ENCODE data around the gene ARRB2. TPM values are rescaled to one million over a fixed set of nuclear protein-coding genes. Genes with fewer than 3 reads are reported as not detected.

The ARRB2 gene
- total RNA-seq, 1 experiment from 2014 or later = 45.1 TPM

DNA sequence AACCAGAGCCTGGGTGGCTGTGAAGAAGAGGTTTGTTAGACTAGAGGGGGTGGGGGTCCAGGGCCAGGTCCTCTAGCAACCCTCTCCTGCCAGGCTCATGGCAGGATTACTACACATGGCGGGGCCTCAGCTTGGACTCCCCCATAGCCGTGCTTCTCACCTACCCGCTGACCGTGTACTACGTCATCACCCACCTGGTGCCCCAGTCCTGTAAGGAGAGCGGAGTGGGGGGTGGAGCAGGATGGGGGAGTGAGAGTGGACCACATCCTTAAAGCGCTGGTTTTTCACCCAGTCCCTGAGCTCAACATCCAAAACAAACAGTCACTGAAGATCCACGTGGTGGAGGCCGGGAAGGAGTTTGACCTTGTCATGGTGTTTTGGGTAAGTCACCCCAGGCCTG lies 33.5 kb downstream of the ARRB2 start:
- DNase-seq (ENCODE audit: low spot score) = no peak
- in situ Hi-C loops (cut with HindIII; ENCODE audit: low sequenced_read_pairs) = no loop called here

DNA sequence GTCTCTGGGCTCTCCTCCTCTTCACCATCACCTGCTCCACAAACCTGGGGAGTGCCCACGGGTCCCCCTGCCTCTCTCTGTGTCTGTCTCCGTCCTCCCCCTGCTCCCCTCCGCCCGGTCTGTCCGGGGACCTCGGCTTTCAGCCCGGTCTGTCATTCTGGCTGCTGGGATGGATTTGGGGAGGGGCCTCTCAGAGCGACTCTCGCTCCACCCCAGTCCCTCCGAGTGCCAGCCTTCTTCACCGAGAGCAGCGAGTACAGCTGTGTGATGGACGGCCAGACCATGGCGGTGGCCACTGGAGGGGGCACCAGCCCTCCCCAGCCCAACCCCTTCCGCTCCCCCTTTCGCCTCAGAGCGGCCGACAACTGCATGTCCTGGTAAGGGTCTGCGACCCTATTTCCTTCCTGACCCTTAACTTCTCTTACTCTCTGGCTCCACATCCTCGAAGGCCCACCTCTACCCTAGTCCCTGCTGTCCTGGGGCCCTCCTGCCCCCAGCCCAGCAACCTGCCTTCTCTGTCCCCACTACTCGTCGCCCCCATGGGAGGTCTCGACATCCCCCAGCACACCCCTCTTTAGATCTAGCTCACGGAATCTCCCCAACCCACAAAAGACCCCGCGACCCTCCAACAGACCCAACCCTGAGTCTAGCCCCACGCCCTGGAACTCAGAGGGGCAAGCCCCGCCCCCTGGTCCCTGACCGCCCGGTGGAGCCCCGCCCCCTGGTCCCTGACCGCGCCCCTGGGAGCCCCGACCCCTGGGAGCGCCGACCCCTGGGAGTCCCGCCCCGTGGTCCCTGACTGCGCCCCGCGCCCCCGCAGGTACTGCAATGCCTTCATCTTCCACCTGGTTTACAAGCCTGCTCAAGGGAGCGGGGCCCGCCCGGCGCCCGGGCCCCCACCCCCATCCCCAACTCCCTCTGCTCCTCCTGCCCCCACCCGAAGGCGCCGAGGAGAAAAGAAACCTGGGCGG lies 34.9 kb downstream of the ARRB2 start:
- in situ Hi-C loops (cut with HindIII; ENCODE audit: low sequenced_read_pairs) = no loop called here
- no peak for DNase-seq (ENCODE audit: low spot score)

DNA sequence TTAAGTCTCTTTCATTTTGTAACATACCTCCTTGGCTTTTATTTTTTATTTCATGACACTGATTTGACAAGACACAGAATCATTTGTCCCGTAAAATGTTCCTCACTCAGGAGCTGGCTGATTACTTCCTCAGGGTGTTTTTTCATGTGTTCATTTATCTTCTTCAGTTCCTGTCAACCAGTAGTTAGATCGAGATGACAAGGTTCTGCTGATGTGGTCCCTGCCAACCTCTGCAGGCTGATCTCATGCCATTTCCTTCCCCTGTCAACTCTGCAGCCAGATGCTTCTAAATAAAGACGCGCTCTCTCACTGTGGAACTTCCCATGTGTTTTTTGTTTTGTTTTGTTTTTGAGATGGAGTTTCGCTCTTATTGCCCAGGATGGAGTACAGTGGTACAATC lies 37.4 kb downstream of the ARRB2 start:
- DNase-seq (ENCODE audit: low spot score) = no peak
- in situ Hi-C loops (cut with HindIII; ENCODE audit: low sequenced_read_pairs) = no loop called here

DNA sequence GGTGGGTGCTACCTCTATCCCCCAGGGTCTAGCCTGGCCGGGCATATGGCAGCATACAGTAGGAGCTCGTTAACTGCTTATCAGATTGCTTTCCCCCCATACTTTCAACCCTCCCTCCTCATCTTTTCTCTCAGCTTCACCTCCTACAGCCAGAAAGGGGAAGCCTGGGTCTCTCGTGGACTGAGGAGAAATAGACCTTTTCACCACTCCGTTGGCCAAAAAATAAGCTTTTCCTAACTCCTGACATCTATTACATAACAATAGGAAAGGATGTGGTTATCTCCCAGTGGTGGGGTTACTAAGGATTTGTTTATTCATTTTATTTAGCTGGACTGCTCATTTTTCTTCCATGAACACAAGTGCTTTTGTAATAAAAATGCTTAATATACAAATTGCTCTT lies 38.3 kb downstream of the ARRB2 start:
- in situ Hi-C loops (cut with HindIII; ENCODE audit: low sequenced_read_pairs) = no loop called here
- DNase-seq (ENCODE audit: low spot score) = no peak

DNA sequence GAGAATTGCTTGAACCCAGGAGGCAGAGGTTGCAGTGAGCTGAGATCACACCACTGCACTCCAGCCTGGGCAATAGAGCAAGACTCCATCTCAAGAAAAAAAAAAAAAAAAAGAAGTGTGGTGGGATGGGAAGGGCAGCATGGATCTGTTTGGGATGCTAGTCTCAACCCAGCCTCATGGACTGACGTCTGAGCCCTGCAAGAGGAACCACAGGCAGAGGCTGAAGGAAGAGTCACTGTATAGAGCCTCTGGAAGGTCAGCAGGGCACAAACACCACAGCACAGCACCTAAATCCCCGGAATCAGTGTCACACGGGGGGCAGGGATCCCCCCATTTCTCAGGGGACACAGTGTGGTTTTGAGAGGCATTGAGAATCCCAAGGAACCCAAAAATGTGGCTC lies 40.2 kb downstream of the ARRB2 start:
- in situ Hi-C loops (cut with HindIII; ENCODE audit: low sequenced_read_pairs) = no loop called here
- no peak for DNase-seq (ENCODE audit: low spot score)

DNA sequence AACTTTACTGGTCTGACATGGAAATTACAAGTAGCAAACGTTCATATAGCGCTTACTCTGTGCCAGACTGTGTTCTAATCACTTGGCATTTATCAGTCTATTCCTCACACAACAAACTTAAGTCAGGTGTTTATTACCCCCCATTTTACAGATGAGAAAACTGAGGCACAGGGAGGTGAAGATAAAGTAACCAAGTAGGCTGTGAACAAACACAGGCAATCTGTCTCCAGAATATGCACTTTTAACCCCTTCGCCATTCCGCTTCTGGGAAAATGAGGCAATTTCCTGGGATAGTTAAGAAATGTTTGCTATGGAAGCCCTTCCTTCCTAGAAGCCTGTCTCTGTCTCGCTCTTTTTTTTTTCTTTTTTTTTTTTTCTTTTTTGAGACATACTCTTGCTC lies 41.5 kb downstream of the ARRB2 start:
- in situ Hi-C loops (cut with HindIII; ENCODE audit: low sequenced_read_pairs) = no loop called here
- DNase-seq (ENCODE audit: low spot score) = no peak

DNA sequence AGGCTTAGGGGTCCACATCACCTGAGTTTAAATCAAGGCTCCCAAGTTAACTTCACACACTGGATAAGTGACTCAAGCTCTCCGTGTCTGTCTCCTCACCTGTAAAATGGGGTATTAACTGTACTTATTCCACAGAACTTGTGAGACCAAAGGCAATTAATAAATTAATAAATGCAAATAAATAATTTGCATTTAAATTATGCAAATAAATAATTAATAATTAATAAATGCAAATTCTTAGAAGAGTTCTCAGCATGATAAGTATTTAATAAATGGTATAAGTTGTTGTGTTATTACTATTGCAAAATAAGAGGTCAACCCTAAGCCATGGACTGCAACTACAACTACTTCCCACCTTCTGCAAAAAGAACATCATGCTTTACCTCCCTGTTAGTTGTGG lies 43.0 kb downstream of the ARRB2 start:
- DNase-seq (ENCODE audit: low spot score) = no peak
- in situ Hi-C loops (cut with HindIII; ENCODE audit: low sequenced_read_pairs) = no loop called here

DNA sequence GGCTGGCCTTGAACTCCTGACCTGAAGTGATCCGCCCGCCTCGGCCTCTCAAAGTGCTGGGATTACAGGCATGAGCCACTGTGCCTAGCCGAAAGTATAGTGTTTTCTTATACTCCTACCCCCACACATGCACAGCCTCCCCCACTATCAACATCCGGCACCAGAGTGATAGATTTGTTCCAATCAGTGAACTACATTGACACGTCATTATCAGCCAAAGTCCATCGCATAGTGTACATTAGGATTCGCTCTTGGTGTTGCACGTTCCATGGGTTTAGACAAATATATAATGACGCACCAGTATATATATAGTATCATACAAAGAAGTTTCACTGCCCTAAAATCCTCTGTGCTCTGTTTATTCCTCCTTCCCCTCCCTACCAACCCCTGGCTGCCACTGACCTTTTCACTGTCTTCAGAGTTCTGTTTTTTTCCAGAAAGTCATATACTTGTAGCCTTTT lies 49.4 kb downstream of the ARRB2 start:
- DNase-seq (ENCODE audit: low spot score) = no peak
- in situ Hi-C loops (cut with HindIII; ENCODE audit: low sequenced_read_pairs) = no loop called here

DNA sequence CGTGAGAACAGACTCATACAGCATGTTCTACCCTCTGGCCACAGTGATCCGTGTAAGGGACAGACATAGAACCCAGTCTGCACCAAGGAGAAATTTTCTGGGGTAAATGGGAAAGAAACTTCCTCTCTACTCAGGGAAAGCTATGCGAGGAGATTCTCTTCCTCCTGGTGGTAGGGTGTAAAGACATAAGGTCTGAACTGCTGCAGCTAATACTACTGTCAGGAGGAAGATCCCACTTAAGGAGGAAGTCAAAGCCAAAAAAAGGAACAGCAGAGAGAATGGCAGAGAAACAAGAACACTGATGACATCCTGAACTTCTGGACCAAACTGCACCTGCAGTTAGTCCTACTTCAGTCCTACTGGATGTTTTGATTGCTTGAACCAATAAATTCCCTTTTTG lies 54.2 kb downstream of the ARRB2 start:
- in situ Hi-C loops (cut with HindIII; ENCODE audit: low sequenced_read_pairs) = no loop called here
- DNase-seq (ENCODE audit: low spot score) = peak; percentile 2

DNA sequence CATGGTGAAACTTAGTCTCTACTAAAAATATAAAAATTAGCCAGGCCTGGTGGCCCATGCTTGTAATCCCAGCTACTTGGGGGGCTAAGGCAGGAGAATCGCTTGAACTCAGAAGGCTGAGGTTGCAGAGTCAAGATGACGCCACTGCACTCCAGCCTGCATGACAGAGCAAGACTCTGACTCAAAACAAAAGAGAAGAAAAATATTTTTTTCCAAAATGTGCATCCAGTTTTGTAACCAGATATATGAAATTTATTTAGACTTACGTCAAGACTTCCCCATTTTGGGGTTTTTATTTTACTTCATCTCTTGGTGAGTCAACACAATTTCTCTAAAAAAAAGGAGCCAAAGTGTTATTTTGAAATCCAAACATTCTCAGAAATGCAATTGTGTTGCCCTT lies 55.8 kb downstream of the ARRB2 start:
- in situ Hi-C loops (cut with HindIII; ENCODE audit: low sequenced_read_pairs) = no loop called here
- DNase-seq (ENCODE audit: low spot score) = no peak

DNA sequence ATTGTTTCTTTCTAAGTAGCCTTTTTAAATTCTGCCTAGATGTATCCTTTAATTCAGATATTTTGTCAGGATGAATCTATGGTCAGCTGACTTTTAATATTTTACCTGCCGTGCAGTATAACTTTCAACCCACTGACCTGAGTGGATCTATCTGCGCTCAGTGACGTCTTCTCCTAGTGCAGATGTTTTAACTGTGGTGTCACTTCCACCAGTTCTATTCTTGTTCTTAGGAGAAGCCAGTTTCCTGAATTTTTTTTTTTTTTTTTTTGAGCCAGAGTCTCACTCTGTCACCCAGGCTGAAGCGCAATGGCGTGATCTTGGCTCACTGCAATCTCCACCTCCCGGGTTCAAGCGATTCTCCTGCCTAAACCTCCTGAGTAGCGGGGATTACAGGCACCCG lies 56.3 kb downstream of the ARRB2 start:
- in situ Hi-C loops (cut with HindIII; ENCODE audit: low sequenced_read_pairs) = no loop called here
- DNase-seq (ENCODE audit: low spot score) = no peak

DNA sequence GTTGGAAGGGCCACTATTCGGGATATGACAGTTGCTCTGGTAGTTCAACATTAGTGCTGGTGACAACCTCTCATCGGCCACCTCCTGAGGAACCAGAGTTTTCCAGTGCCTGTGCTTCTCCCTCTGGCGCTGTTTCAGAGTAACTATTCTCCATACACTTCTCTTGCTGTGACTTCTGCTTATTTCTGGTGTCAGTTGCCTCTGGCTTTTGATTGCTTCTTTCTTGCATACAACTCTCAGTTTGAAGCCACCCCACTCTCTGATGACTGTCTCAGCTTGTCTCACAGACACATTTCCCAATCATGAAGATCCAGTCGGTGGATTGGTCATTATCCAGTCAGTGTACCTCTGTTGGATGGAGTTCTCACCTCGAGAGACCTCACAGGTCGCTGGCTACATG lies 57.9 kb downstream of the ARRB2 start:
- in situ Hi-C loops (cut with HindIII; ENCODE audit: low sequenced_read_pairs) = no loop called here
- no peak for DNase-seq (ENCODE audit: low spot score)

DNA sequence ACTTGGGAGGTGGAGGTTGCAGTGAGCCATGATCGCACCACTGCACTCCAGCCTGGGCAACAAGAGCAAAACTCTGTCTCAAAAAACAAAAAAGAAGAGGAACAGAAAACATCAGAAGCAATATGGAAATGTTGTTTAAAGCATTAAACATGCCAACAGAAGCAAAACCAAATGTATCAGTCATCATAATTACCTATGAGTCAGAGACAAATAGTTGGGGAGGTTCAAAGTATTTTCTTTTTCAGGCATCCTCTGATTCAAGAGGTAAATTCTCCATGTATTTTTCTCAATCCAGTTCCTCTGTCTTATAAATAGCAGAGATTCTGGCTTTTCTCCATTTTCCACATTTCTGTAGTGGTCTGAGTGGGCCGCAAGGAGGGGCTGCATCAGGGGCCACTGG lies 59.2 kb downstream of the ARRB2 start:
- DNase-seq (ENCODE audit: low spot score) = no peak
- in situ Hi-C loops (cut with HindIII; ENCODE audit: low sequenced_read_pairs) = no loop called here

Other genes starting within 250 kb of the ARRB2 start
- gene SPNS2, start 211.8 kb upstream of the ARRB2 start, total RNA-seq (2014; rRNA removed; shearing (Covaris generic)) = 58.1 and 61.5 TPM in 2 replicates
- 89.3 and 91.6 TPM in 2 replicates for gene MYBBP1A, start 155.2 kb upstream of the ARRB2 start, total RNA-seq (2014; rRNA removed; shearing (Covaris generic))
- 5.3 TPM in 1 of 2 replicates, not detected in the other for gene GGT6, start 150.1 kb upstream of the ARRB2 start, total RNA-seq (2014; rRNA removed; shearing (Covaris generic))
- not detected in 2 replicates for gene SMTNL2, start 126.1 kb upstream of the ARRB2 start, total RNA-seq (2014; rRNA removed; shearing (Covaris generic))
- gene ALOX15, start 69.0 kb upstream of the ARRB2 start, total RNA-seq (2014; rRNA removed; shearing (Covaris generic)) = 0.41 TPM in 1 of 2 replicates, not detected in the other
- gene PELP1, start 6.5 kb upstream of the ARRB2 start, total RNA-seq (2014; rRNA removed; shearing (Covaris generic)) = 40.1 and 53.6 TPM in 2 replicates
- gene MED11, start 20.8 kb downstream of the ARRB2 start, total RNA-seq (2014; rRNA removed; shearing (Covaris generic)) = 24.3 and 29.8 TPM in 2 replicates
- gene ZMYND15, start 29.2 kb downstream of the ARRB2 start, total RNA-seq (2014; rRNA removed; shearing (Covaris generic)) = 0.68 TPM in 1 of 2 replicates, not detected in the other
- 0.86 TPM in 1 of 2 replicates, not detected in the other for gene CXCL16, start 29.3 kb downstream of the ARRB2 start, total RNA-seq (2014; rRNA removed; shearing (Covaris generic))
- gene TM4SF5, start 61.3 kb downstream of the ARRB2 start, total RNA-seq (2014; rRNA removed; shearing (Covaris generic)) = not detected in 2 replicates
- not detected in 2 replicates for gene VMO1, start 75.7 kb downstream of the ARRB2 start, total RNA-seq (2014; rRNA removed; shearing (Covaris generic))
- gene GLTPD2, start 78.3 kb downstream of the ARRB2 start, total RNA-seq (2014; rRNA removed; shearing (Covaris generic)) = not detected in 2 replicates
- gene PSMB6, start 85.5 kb downstream of the ARRB2 start, total RNA-seq (2014; rRNA removed; shearing (Covaris generic)) = 390 and 445 TPM in 2 replicates
- 20.9 and 28.4 TPM in 2 replicates for gene PLD2, start 96.5 kb downstream of the ARRB2 start, total RNA-seq (2014; rRNA removed; shearing (Covaris generic))
- 33.8 and 48.3 TPM in 2 replicates for gene MINK1, start 122.7 kb downstream of the ARRB2 start, total RNA-seq (2014; rRNA removed; shearing (Covaris generic))
- not detected in 2 replicates for gene C17orf107, start 188.9 kb downstream of the ARRB2 start, total RNA-seq (2014; rRNA removed; shearing (Covaris generic))
- not detected in 2 replicates for gene CHRNE, start 192.5 kb downstream of the ARRB2 start, total RNA-seq (2014; rRNA removed; shearing (Covaris generic))
- gene GP1BA, start 221.6 kb downstream of the ARRB2 start, total RNA-seq (2014; rRNA removed; shearing (Covaris generic)) = not detected in 2 replicates
- gene SLC25A11, start 229.4 kb downstream of the ARRB2 start, total RNA-seq (2014; rRNA removed; shearing (Covaris generic)) = 111 and 132 TPM in 2 replicates
- gene RNF167, start 229.6 kb downstream of the ARRB2 start, total RNA-seq (2014; rRNA removed; shearing (Covaris generic)) = 86.0 and 97.4 TPM in 2 replicates
- 563 and 707 TPM in 2 replicates for gene PFN1, start 237.9 kb downstream of the ARRB2 start, total RNA-seq (2014; rRNA removed; shearing (Covaris generic))
- gene ENO3, start 240.5 kb downstream of the ARRB2 start, total RNA-seq (2014; rRNA removed; shearing (Covaris generic)) = 52.8 and 75.4 TPM in 2 replicates

Measured in G401 (cell line).